HEK293 (cell line): ENCODE measurements around the gene TTC24.

Source experiments
- CTCF ChIA-PET: fragments of 350-600 bp; formaldehyde crosslinking; extraction: SDS; loops from one replicate; lab custom pipeline; 2021; ENCODE audit warnings: antibody characterized with exemption; lab: Yijun Ruan, JAX
- POLR2A ChIA-PET: fragments of 300-600 bp; formaldehyde crosslinking; extraction: SDS; loops from one replicate; lab custom pipeline; 2020; ENCODE audit warnings: antibody characterized with exemption, inconsistent platforms; lab: Yijun Ruan, JAX
- H3K27ac ChIP-seq: fragments of 200-500 bp; sonication (Bioruptor generic); 2 replicates; pipeline ENCODE4 v1.5.1; 2014; ENCODE audit warnings: low read depth, low read length, control low read depth, inconsistent platforms; ENCODE audit errors: extremely low read depth
- H3K36me3 ChIP-seq, 2 experiments: fragments of 200-500 bp in 1 of 2; sonication (Bioruptor generic) in 1 of 2; 1 replicate in 1 of 2; 2 replicates in 1 of 2; pipeline ENCODE4 v1.5.1; 2014 to 2017; ENCODE audit warnings: inconsistent platforms in 2 of 2, low read length in 2 of 2; ENCODE audit not compliant: control insufficient read depth in 2 of 2, insufficient read depth in 1 of 2
- H3K4me1 ChIP-seq: fragments of 200-500 bp; sonication (Bioruptor generic); 2 replicates; pipeline ENCODE4 v1.5.1; 2014; ENCODE audit warnings: mild to moderate bottlenecking, low read length, inconsistent platforms; ENCODE audit not compliant: control insufficient read depth, insufficient read depth
- H3K4me3 ChIP-seq: 2 replicates; pipeline ENCODE4 v1.5.1; 2011; ENCODE audit warnings: low read depth, mild to moderate bottlenecking, control low read depth, low read length, moderate library complexity
- H3K9me3 ChIP-seq: fragments of 200-500 bp; sonication (Bioruptor generic); 2 replicates; pipeline ENCODE4 v1.5.1; 2014; ENCODE audit warnings: low read depth, low read length, inconsistent platforms; ENCODE audit not compliant: control insufficient read depth, insufficient read depth
- EGR2 ChIP-seq: fragments of 450-650 bp; formaldehyde crosslinking; IDR thresholded peaks from 2 replicates; pipeline ENCODE4 v1.5.1; 2016; ENCODE audit warnings: low read depth, missing biosample characterization, missing genetic modification characterization
- HOXD13 ChIP-seq: sonication (generic); formaldehyde crosslinking; IDR thresholded peaks from 2 replicates; pipeline ENCODE4 v1.8.0; 2022; ENCODE audit warnings: missing genetic modification reagents, borderline replicate concordance
- PRDM1 ChIP-seq: fragments of 450-650 bp; formaldehyde crosslinking; IDR thresholded peaks from 2 replicates; pipeline ENCODE4; 2016; ENCODE audit warnings: missing biosample characterization, missing genetic modification characterization
- SCRT1 ChIP-seq: fragments of 450-650 bp; formaldehyde crosslinking; IDR thresholded peaks from 2 replicates; pipeline ENCODE4 v1.5.1; 2016; ENCODE audit warnings: missing biosample characterization, missing genetic modification characterization, borderline replicate concordance
- TRIM28 ChIP-seq: IDR thresholded peaks from 2 replicates; pipeline ENCODE4 v1.6.1; 2011; ENCODE audit warnings: low read length, control low read depth, borderline replicate concordance
- WT1 ChIP-seq: fragments of 450-650 bp; formaldehyde crosslinking; IDR thresholded peaks from 2 replicates; pipeline ENCODE4 v1.5.1; 2016; ENCODE audit warnings: missing biosample characterization, missing genetic modification characterization
- ZBTB1 ChIP-seq: fragments of 450-650 bp; formaldehyde crosslinking; IDR thresholded peaks from 2 replicates; pipeline ENCODE4 v1.5.1; 2016; ENCODE audit warnings: missing biosample characterization, missing genetic modification characterization
- ZNF157 ChIP-seq: fragments of 450-650 bp; formaldehyde crosslinking; IDR thresholded peaks from 2 replicates; pipeline ENCODE4 v1.5.1; 2016; ENCODE audit warnings: missing biosample characterization, missing genetic modification characterization
- ZNF169 ChIP-seq: fragments of 450-650 bp; formaldehyde crosslinking; IDR thresholded peaks from 2 replicates; pipeline ENCODE4 v1.5.1; 2016; ENCODE audit warnings: missing biosample characterization, missing genetic modification characterization
- ZNF391 ChIP-seq: fragments of 450-650 bp; formaldehyde crosslinking; IDR thresholded peaks from 2 replicates; pipeline ENCODE4 v1.5.1; 2016; ENCODE audit warnings: low read depth, missing biosample characterization, missing genetic modification characterization, borderline replicate concordance
- ZNF544 ChIP-seq: fragments of 450-650 bp; formaldehyde crosslinking; IDR thresholded peaks from 2 replicates; pipeline ENCODE4 v1.5.0; 2017; ENCODE audit warnings: missing biosample characterization, missing genetic modification characterization
- ZNF560 ChIP-seq: fragments of 450-650 bp; formaldehyde crosslinking; IDR thresholded peaks from 2 replicates; pipeline ENCODE4 v1.5.1; 2017; ENCODE audit warnings: missing biosample characterization, missing genetic modification characterization, borderline replicate concordance
- ZNF626 ChIP-seq: fragments of 450-650 bp; sonication (Bioruptor Pico); formaldehyde crosslinking; IDR thresholded peaks from 2 replicates; pipeline ENCODE4 v1.5.1; 2018; ENCODE audit warnings: missing biosample characterization, missing genetic modification characterization, inconsistent platforms
- ZNF664 ChIP-seq: fragments of 450-650 bp; formaldehyde crosslinking; IDR thresholded peaks from 2 replicates; pipeline ENCODE4 v1.5.1; 2016; ENCODE audit warnings: missing biosample characterization, missing genetic modification characterization
- ZNF701 ChIP-seq: fragments of 450-650 bp; formaldehyde crosslinking; IDR thresholded peaks from 2 replicates; pipeline ENCODE4 v1.5.1; 2016; ENCODE audit warnings: missing biosample characterization, missing genetic modification characterization
- ZNF707 ChIP-seq: fragments of 450-650 bp; formaldehyde crosslinking; IDR thresholded peaks from 2 replicates; pipeline ENCODE4 v1.5.1; 2016; ENCODE audit warnings: missing biosample characterization, missing genetic modification characterization
- ZNF747 ChIP-seq: fragments of 450-650 bp; formaldehyde crosslinking; IDR thresholded peaks from 2 replicates; pipeline ENCODE4 v1.5.1; 2016; ENCODE audit warnings: missing biosample characterization, missing genetic modification characterization
- ZNF76 ChIP-seq: fragments of 450-650 bp; formaldehyde crosslinking; IDR thresholded peaks from 2 replicates; pipeline ENCODE4; 2016; ENCODE audit warnings: low read depth, missing biosample characterization, missing genetic modification characterization, borderline replicate concordance
- ZNF791 ChIP-seq: fragments of 450-650 bp; formaldehyde crosslinking; IDR thresholded peaks from 2 replicates; pipeline ENCODE4 v1.5.1; 2016; ENCODE audit warnings: missing biosample characterization, missing genetic modification characterization
- ZXDB ChIP-seq: fragments of 450-650 bp; formaldehyde crosslinking; IDR thresholded peaks from 2 replicates; pipeline ENCODE4 v1.5.1; 2016; ENCODE audit warnings: missing biosample characterization, missing genetic modification characterization
- TF ChIP-seq, protein P1 (sequence below): fragments of 450-650 bp; formaldehyde crosslinking; IDR thresholded peaks from 2 replicates; pipeline ENCODE4 v1.5.1; 2016; ENCODE audit warnings: missing biosample characterization, missing genetic modification characterization
- TF ChIP-seq, protein P2 (sequence below): fragments of 450-650 bp; formaldehyde crosslinking; IDR thresholded peaks from 2 replicates; pipeline ENCODE4 v1.5.1; 2016; ENCODE audit warnings: missing biosample characterization, missing genetic modification characterization
- TF ChIP-seq, protein P3 (sequence below): fragments of 450-650 bp; formaldehyde crosslinking; IDR thresholded peaks from 2 replicates; pipeline ENCODE4; 2016; ENCODE audit warnings: missing biosample characterization, missing genetic modification characterization
- TF ChIP-seq, protein P4 (sequence below): fragments of 450-650 bp; IDR thresholded peaks from 2 replicates; pipeline ENCODE4 v1.5.1; 2018; ENCODE audit warnings: missing biosample characterization, mild to moderate bottlenecking, missing genetic modification characterization
- TF ChIP-seq, protein P5 (sequence below): fragments of 450-650 bp; formaldehyde crosslinking; IDR thresholded peaks from 2 replicates; pipeline ENCODE4 v1.5.1; 2016; ENCODE audit warnings: missing biosample characterization, missing genetic modification characterization

TTC24 gene

DNA sequence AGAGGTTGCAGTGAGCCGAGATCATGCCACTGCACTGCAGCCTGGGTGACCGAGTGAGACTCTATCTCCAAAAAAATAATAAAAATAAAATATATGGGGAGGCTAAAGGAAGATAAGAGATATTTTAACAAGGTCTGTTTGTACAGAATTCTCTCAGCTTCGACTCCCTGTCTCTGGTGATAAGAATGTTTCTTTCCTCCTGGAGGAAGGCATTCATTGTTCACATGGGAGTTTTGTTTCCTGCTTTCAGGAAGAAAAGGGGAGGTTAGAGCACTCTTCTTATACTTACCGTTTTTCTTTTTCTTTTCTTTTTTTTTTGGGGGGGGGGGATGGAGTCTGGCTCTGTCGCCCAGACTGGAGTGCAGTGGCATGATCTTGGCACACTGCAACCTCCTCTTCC is 10.0 kb downstream of the TTC24 start:
- Histone ChIP-seq H3K4me1 (no peaks in the 10 kb centered on the region), H3K27ac (no peak overlapping the region), H3K9me3 (no peaks in the 10 kb centered on the region), H3K36me3 (peaks cover 0 to 22% of the 10 kb centered on the region in 2 experiments; a peak in 1 of 3 replicates), H3K4me3 (no peak overlapping the region)
- ChIA-PET POLR2A (no interaction called here), CTCF (interaction anchor here (0.8 to 1.7 kb wide), 4 partner anchors 14 to 1326 kb away, joined by 3 to 6 read pairs (median 4); no protein-coding TSS in a partner anchor)
- TF ChIP-seq ZNF544 (tag by site-specific recombination) = no peak
- TF ChIP-seq TRIM28 = no peak
- TF ChIP-seq HOXD13 (CRISPR knock-in tag) = no peak
- no peak for TF ChIP-seq ZNF626 (tag by site-specific recombination)
- TF ChIP-seq ZNF391 (tag by site-specific recombination) = no peak
- TF ChIP-seq SCRT1 (tag by site-specific recombination) = no peak

DNA sequence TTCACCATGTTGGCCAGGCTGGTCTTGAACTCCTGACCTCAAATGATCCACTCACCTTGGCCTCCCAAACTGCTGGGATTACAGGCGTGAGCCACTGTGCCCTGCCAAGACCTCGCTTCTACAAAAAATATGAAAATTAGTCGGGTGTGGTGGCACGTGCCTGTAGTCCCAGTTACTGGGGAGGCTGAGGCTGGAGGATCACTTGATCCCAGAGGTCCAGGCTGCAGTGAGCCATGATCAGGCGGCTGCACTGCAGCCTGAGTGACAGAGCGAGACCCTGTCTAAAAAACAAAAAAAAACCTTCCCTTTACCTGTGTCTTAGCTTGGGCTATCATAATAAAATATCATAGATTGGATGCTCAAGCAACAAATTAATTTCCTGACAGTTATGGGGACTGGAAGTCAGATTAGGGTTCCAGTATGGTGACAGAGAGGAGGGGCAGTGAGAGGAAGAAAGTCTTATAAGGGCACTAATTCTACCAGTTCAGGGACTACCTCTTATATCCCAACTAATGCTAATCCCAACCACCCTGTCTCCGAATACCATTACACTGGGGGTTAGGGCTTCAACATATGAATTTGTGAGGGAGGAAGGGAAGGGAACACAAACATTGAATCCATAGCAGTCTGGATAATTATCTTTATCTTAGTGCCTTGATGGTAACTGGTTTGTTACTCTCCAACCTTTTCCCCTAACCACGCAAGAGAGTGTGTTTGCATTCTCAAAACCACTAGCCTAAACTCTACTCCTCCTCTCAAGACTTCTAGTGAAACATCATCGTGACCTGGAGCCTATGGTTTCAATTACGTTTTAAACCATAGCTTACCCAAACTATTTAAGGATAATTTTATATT is 11.0 kb downstream of the TTC24 start:
- Histone ChIP-seq H3K4me1 (no peaks in the 10 kb centered on the region), H3K27ac (0 out of 2 replicates have a peak overlapping the region, but pooled peaks have one; percentile 83), H3K36me3 (peaks cover 0 to 32% of the 10 kb centered on the region in 2 experiments; a peak in 1 of 3 replicates), H3K9me3 (no peaks in the 10 kb centered on the region), H3K4me3 (no peak overlapping the region)
- POLR2A ChIA-PET = interaction anchor here (1.0 to 2.1 kb wide), 7 partner anchors 9 to 90 kb away, joined by 3 to 11 read pairs (median 9); partner anchors contain the start of gene MEF2D
- CTCF ChIA-PET = interaction anchor here (0.6 to 2.2 kb wide), 12 partner anchors 9 to 145 kb away, joined by 3 to 13 read pairs (median 4); partner anchors contain the start of genes GPATCH4 and HAPLN2
- no peak for TF ChIP-seq ZNF169 (tag by site-specific recombination)
- no peak for TF ChIP-seq ZNF707 (tag by site-specific recombination)
- TF ChIP-seq EGR2 (tag by site-specific recombination) = no peak
- no peak for TF ChIP-seq ZNF747 (tag by site-specific recombination)
- no peak for TF ChIP-seq ZXDB (tag by site-specific recombination)
- no peak for TF ChIP-seq PRDM1 (tag by site-specific recombination)
- TF ChIP-seq ZNF701 = no peak
- no peak for TF ChIP-seq ZBTB1 (tag by site-specific recombination)
- TF ChIP-seq, protein P1, sequence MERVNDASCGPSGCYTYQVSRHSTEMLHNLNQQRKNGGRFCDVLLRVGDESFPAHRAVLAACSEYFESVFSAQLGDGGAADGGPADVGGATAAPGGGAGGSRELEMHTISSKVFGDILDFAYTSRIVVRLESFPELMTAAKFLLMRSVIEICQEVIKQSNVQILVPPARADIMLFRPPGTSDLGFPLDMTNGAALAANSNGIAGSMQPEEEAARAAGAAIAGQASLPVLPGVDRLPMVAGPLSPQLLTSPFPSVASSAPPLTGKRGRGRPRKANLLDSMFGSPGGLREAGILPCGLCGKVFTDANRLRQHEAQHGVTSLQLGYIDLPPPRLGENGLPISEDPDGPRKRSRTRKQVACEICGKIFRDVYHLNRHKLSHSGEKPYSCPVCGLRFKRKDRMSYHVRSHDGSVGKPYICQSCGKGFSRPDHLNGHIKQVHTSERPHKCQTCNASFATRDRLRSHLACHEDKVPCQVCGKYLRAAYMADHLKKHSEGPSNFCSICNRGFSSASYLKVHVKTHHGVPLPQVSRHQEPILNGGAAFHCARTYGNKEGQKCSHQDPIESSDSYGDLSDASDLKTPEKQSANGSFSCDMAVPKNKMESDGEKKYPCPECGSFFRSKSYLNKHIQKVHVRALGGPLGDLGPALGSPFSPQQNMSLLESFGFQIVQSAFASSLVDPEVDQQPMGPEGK (tag by site-specific recombination) = no peak
- TF ChIP-seq, protein P2, sequence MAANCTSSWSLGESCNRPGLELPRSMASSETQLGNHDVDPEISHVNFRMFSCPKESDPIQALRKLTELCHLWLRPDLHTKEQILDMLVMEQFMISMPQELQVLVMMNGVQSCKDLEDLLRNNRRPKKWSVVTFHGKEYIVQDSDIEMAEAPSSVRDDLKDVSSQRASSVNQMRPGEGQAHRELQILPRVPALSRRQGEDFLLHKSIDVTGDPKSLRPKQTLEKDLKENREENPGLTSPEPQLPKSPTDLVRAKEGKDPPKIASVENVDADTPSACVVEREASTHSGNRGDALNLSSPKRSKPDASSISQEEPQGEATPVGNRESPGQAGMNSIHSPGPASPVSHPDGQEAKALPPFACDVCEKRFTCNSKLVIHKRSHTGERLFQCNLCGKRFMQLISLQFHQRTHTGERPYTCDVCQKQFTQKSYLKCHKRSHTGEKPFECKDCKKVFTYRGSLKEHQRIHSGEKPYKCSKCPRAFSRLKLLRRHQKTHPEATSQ (tag by site-specific recombination) = no peak
- no peak for TF ChIP-seq ZNF157 (tag by site-specific recombination)
- no peak for TF ChIP-seq ZNF791
- TF ChIP-seq ZNF76 (tag by site-specific recombination) = no peak
- TF ChIP-seq, protein P3, sequence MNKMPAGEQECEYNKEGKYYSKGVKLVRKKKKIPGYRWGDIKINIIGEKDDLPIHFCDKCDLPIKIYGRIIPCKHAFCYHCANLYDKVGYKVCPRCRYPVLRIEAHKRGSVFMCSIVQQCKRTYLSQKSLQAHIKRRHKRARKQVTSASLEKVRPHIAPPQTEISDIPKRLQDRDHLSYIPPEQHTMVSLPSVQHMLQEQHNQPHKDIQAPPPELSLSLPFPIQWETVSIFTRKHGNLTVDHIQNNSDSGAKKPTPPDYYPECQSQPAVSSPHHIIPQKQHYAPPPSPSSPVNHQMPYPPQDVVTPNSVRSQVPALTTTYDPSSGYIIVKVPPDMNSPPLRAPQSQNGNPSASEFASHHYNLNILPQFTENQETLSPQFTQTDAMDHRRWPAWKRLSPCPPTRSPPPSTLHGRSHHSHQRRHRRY (tag by site-specific recombination) = no peak
- TF ChIP-seq, protein P4, sequence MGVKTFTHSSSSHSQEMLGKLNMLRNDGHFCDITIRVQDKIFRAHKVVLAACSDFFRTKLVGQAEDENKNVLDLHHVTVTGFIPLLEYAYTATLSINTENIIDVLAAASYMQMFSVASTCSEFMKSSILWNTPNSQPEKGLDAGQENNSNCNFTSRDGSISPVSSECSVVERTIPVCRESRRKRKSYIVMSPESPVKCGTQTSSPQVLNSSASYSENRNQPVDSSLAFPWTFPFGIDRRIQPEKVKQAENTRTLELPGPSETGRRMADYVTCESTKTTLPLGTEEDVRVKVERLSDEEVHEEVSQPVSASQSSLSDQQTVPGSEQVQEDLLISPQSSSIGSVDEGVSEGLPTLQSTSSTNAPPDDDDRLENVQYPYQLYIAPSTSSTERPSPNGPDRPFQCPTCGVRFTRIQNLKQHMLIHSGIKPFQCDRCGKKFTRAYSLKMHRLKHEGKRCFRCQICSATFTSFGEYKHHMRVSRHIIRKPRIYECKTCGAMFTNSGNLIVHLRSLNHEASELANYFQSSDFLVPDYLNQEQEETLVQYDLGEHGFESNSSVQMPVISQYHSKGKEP (tag by site-specific recombination) = no peak
- no peak for TF ChIP-seq WT1 (tag by site-specific recombination)
- TF ChIP-seq, protein P5, sequence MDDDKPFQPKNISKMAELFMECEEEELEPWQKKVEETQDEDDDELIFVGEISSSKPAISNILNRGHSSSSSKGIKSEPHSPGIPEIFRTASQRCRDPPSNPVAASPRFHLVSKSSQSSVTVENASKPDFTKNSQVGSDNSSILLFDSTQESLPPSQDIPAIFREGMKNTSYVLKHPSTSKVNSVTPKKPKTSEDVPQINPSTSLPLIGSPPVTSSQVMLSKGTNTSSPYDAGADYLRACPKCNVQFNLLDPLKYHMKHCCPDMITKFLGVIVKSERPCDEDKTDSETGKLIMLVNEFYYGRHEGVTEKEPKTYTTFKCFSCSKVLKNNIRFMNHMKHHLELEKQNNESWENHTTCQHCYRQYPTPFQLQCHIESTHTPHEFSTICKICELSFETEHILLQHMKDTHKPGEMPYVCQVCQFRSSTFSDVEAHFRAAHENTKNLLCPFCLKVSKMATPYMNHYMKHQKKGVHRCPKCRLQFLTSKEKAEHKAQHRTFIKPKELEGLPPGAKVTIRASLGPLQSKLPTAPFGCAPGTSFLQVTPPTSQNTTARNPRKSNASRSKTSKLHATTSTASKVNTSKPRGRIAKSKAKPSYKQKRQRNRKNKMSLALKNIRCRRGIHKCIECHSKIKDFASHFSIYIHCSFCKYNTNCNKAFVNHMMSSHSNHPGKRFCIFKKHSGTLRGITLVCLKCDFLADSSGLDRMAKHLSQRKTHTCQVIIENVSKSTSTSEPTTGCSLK (tag by site-specific recombination) = no peak
- no peak for TF ChIP-seq ZNF664 (tag by site-specific recombination)
- no peak for TF ChIP-seq ZNF560
